IPS-18a (cell line): ENCODE measurements around the gene PLXNC1.

Experiments used
- H3K27ac ChIP-seq: one replicate; pipeline ENCODE4 v1.5.1; 2013; ENCODE audit warnings: low read length
- H3K27me3 ChIP-seq: one replicate; pipeline ENCODE4 v1.6.1; 2013; ENCODE audit warnings: mild to moderate bottlenecking, low read length; ENCODE audit not compliant: control insufficient read depth, insufficient read depth
- H3K36me3 ChIP-seq: one replicate; pipeline ENCODE4 v1.6.1; 2013; ENCODE audit warnings: low read depth, low read length; ENCODE audit not compliant: control insufficient read depth
- H3K4me1 ChIP-seq: one replicate; pipeline ENCODE4 v1.6.1; 2013; ENCODE audit warnings: low read depth, low read length; ENCODE audit not compliant: control insufficient read depth
- H3K4me3 ChIP-seq: one replicate; pipeline ENCODE4 v1.5.1; 2013; ENCODE audit warnings: low read length
- H3K9ac ChIP-seq: one replicate; pipeline ENCODE4 v1.6.1; 2013; ENCODE audit warnings: mild to moderate bottlenecking, low read length, moderate library complexity
- H3K9me3 ChIP-seq: one replicate; pipeline ENCODE4 v1.6.1; 2013; ENCODE audit warnings: low read depth, low read length; ENCODE audit not compliant: control insufficient read depth

PLXNC1 gene

GRCh38 chr12:94149119-94149780, 873 bp downstream of the PLXNC1 start:
- peak overlapping the region; percentile 48 for H3K4me3 ChIP-seq
- H3K9me3 ChIP-seq: no peaks in the 10 kb centered on the region
- no peak overlapping the region for H3K9ac ChIP-seq
- no peaks in the 10 kb centered on the region for H3K36me3 ChIP-seq
- H3K27me3 ChIP-seq: peaks cover 89% of the 10 kb centered on the region
- no peak overlapping the region for H3K27ac ChIP-seq
- peaks cover 14% of the 10 kb centered on the region for H3K4me1 ChIP-seq

DNA sequence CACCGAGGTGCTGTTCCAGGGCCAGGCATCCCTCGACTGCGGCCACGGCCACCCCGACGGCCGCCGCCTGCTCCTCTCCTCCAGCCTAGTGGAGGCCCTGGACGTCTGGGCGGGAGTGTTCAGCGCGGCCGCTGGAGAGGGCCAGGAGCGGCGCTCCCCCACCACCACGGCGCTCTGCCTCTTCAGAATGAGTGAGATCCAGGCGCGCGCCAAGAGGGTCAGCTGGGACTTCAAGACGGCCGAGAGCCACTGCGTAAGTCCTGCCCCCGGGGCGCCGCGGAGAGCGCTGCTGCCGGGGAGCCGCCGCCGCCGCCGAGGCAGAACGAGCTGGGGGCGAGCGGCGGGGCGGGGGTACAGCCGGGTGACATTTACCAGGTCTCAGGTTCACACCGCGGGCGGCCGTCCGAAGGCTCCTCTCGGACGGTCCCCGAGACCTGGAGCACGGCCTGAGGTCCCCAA, 1.4 kb downstream of the PLXNC1 start:
- Histone ChIP-seq H3K9me3 (no peaks in the 10 kb centered on the region), H3K27me3 (peaks cover 94% of the 10 kb centered on the region), H3K27ac (no peak overlapping the region), H3K4me1 (peaks cover 14% of the 10 kb centered on the region), H3K9ac (no peak overlapping the region), H3K4me3 (peak overlapping the region; percentile 48), H3K36me3 (no peaks in the 10 kb centered on the region)

GRCh38 chr12:94150240-94151121, 2.1 kb downstream of the PLXNC1 start:
- Histone ChIP-seq H3K4me1 (peaks cover 14% of the 10 kb centered on the region), H3K4me3 (peak overlapping the region; percentile 48), H3K9me3 (no peaks in the 10 kb centered on the region), H3K36me3 (no peaks in the 10 kb centered on the region), H3K9ac (no peak overlapping the region), H3K27me3 (peaks cover 94% of the 10 kb centered on the region), H3K27ac (no peak overlapping the region)

DNA sequence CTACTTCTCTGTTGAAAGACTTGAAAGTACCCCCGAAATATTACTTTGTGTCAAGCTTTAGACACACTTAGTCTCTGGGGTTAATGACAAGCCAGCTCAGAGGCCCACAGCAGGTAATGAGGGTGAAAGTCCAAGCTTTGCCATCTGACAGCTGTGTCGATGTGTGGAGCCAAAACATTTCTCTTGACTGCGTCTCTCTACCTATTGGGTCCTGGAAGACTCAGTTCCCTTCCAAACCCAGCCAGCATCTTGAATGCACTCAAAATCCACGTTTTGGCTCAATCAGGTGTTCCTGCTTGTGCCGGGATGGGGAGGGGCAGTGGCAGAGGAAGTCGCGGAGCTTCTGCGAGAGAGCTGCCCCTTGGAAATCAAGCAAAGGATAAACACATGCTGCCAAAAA, 3.2 kb downstream of the PLXNC1 start:
- H3K4me1 ChIP-seq: peaks cover 14% of the 10 kb centered on the region
- H3K27me3 ChIP-seq: peaks cover 83% of the 10 kb centered on the region
- H3K27ac ChIP-seq: no peak overlapping the region
- no peaks in the 10 kb centered on the region for H3K36me3 ChIP-seq
- H3K9me3 ChIP-seq: no peaks in the 10 kb centered on the region
- no peak overlapping the region for H3K9ac ChIP-seq
- no peak overlapping the region for H3K4me3 ChIP-seq

DNA sequence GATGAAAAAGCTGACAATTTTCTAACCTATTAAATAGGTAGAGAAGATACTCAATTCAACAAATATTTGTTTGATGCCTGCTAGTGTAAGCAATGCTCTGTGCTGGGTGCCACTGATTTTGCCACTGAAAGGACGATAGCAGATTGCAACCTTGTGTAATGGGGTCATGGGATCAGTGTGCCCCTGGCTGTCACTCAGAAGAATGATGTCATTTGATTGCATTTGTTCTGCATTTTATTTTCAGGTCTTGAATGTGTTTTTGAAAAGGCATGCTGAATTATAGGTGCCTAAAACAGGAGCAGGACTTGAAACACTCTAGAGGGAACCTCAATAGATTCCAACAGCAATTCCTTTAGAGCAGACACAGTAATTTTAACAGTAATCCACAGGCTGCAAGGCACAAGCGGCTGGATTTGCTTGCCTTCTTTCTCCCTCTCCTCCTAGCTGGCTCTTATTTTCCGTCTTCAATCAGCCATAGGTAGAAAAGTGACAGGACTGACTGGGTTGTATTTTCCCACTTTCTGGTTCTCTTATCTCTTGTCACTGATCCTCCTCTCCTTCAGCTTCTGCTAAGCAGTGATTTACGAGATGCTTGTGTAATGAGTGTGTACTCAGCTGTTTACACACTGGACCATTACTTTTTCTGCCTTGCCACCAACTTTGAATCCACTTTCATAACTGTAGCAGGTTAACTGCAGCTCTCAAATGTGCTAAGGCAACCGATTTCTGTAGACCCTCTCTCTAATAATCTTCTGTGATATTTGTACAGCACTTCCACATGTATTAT, 4.1 kb downstream of the PLXNC1 start:
- Histone ChIP-seq H3K36me3 (no peaks in the 10 kb centered on the region), H3K9ac (no peak overlapping the region), H3K4me3 (no peak overlapping the region), H3K9me3 (no peaks in the 10 kb centered on the region), H3K27ac (no peak overlapping the region), H3K4me1 (peaks cover 14% of the 10 kb centered on the region), H3K27me3 (peaks cover 74% of the 10 kb centered on the region)

GRCh38 chr12:94157181-94157580, 8.8 kb downstream of the PLXNC1 start:
- peaks cover 7% of the 10 kb centered on the region for H3K4me1 ChIP-seq
- H3K4me3 ChIP-seq: no peak overlapping the region
- H3K27ac ChIP-seq: no peak overlapping the region
- no peaks in the 10 kb centered on the region for H3K36me3 ChIP-seq
- peaks cover 36% of the 10 kb centered on the region for H3K27me3 ChIP-seq
- no peak overlapping the region for H3K9ac ChIP-seq
- no peaks in the 10 kb centered on the region for H3K9me3 ChIP-seq

- no peak overlapping the region for H3K27ac ChIP-seq
- H3K27me3 ChIP-seq: peaks cover 33% of the 10 kb centered on the region
- H3K4me1 ChIP-seq: no peaks in the 10 kb centered on the region
- H3K9ac ChIP-seq: no peak overlapping the region
- H3K4me3 ChIP-seq: no peak overlapping the region
- no peaks in the 10 kb centered on the region for H3K9me3 ChIP-seq
- H3K36me3 ChIP-seq: no peaks in the 10 kb centered on the region
Measured at GRCh38 chr12:94157981-94158411, 9.6 kb downstream of the PLXNC1 start.

GRCh38 chr12:94158666-94159065, 10.3 kb downstream of the PLXNC1 start:
- Histone ChIP-seq H3K9me3 (no peaks in the 10 kb centered on the region), H3K27me3 (peaks cover 30% of the 10 kb centered on the region), H3K4me3 (no peak overlapping the region), H3K9ac (no peak overlapping the region), H3K36me3 (no peaks in the 10 kb centered on the region), H3K4me1 (no peaks in the 10 kb centered on the region), H3K27ac (no peak overlapping the region)

GRCh38 chr12:94162108-94162507, 13.7 kb downstream of the PLXNC1 start:
- Histone ChIP-seq H3K4me1 (peaks cover 21% of the 10 kb centered on the region), H3K4me3 (no peak overlapping the region), H3K27me3 (peaks cover 46% of the 10 kb centered on the region), H3K9me3 (no peaks in the 10 kb centered on the region), H3K9ac (no peak overlapping the region), H3K36me3 (no peaks in the 10 kb centered on the region), H3K27ac (no peak overlapping the region)

DNA sequence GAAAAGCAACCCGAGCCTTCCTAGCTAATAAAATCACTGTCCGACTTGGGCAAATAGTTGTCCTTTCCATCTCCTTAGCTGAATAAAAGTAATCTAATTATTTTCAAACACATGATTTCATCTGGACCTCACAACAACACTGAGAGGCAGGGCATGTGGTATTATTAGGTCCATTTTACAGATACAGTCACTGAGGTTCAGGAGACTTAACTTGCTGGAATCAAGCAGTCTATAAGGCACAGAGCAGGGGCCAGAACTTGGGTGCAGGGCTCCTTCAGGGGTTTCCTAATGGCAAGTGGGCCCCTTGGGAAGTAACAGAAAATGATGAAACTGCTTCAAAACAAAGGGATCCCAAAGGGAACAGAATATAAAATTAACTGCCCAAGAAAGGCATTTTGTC, 15.5 kb downstream of the PLXNC1 start:
- no peak overlapping the region for H3K4me3 ChIP-seq
- H3K9me3 ChIP-seq: no peaks in the 10 kb centered on the region
- H3K9ac ChIP-seq: no peak overlapping the region
- H3K27me3 ChIP-seq: peaks cover 64% of the 10 kb centered on the region
- peaks cover 23% of the 10 kb centered on the region for H3K4me1 ChIP-seq
- H3K27ac ChIP-seq: no peak overlapping the region
- no peaks in the 10 kb centered on the region for H3K36me3 ChIP-seq

DNA sequence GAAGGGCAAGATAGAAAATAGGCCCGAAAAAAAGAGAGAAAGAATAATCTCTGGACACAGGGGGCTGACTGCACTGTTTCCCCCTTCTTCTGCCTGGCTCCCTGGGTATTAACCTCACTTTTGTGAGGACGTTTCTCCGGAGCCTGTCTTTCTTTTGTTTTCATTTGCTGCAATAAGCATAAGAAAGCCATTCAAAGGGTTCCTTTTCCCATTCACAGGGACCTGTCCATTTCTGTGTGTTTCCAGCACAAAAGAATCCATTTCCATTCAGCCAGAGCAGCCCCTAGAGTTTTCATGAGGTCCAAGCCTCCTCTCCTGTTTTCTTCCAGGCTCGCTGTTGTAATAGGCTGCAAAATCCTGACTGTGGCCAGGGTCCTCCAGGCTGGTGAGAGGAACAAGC, 16.8 kb downstream of the PLXNC1 start:
- Histone ChIP-seq H3K9me3 (no peaks in the 10 kb centered on the region), H3K4me3 (peak overlapping the region; percentile 18), H3K36me3 (no peaks in the 10 kb centered on the region), H3K9ac (no peak overlapping the region), H3K27ac (no peak overlapping the region), H3K27me3 (peaks cover 77% of the 10 kb centered on the region), H3K4me1 (peaks cover 23% of the 10 kb centered on the region)
